AG09319 (cell line): Measurements from ENCODE around the gene ASB7.

Experiments
- DNase-seq: peaks from one replicate; pipeline ENCODE4 v3.0.0-alpha.2; 2010; ENCODE audit warnings: low read depth; ENCODE audit errors: extremely low read depth
- CTCF ChIP-seq: IDR thresholded peaks from 2 replicates; pipeline ENCODE4 v1.5.1; 2011; ENCODE audit warnings: low read depth, mild to moderate bottlenecking, inconsistent platforms, low read length, moderate library complexity

The ASB7 gene

DNA sequence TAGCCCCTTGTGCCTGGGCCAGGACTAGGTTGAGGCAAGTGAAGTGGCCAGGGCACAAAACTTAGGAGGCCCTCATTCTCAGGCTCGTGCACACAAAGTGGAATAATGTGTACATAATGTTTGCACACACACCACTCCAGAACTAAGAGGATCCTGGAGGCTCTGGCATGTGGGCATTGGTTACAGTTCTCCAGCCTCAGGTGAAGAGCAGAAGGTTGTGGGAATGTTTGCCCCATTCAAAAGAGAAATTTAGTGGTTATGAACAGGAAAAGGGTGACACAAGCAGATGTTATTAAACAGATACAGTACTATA lies 31.3 kb downstream of the ASB7 start:
- no peak for TF ChIP-seq CTCF
- no peak for DNase-seq

DNA sequence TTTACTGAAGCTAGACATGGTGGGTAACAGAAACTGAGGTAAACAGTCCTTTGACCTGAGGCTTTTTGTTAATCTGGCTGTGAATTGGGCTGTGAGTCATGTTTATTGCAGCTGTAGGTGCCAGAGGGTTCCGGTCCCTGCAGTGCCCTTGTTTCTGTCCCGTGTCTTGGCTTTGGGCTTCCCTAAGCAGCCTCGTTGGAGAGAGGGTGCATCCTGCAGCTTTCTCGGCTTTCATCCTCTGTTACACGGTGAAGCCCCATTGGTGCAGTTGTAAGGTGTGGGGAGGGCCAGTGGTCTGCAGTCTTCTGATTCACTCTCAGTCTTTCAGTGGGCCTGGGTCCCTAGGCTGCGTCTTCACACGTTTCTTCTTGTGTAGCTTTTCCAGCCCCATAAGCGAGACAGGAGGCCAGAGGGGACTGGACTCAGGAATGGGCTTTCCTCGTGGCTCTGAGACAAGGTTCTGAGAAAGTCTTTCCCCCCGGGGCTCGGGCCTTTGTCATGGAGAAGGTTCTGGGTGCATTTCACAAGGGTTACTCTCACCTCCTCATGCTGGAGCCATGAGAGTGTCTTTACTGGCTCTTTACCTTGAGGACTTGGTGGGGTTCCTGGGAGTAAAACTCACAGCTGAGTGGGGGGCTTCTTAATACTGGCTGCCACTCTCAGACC lies 33.1 kb downstream of the ASB7 start:
- TF ChIP-seq CTCF, result no peak
- DNase-seq, result no peak

- no peak for TF ChIP-seq CTCF
- no peak for DNase-seq
These were observed 35.9 kb downstream of the ASB7 start for GRCh38 chr15:100638177-100638730.

- no peak for TF ChIP-seq CTCF
- DNase-seq, result no peak
These were observed 40.0 kb downstream of the ASB7 start for GRCh38 chr15:100642213-100642949.

DNA sequence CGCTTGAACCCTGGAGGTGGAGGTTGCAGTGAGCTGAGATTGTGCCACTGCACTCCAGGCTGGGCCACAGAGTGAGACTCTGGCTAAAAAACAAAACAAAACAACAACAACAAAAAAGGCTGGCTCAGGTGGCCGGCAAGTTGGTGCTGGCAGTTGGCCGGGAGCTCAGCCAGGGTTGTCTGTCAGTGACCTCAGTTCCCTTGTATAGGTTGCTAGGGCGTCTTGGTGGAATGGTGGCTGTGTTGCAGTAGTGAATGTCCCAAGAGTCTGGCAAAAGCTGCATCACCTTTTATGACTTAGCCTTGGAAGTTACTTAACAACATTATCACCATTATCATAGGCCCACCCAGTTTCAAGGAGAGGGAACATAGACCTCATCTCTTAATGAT lies 40.6 kb downstream of the ASB7 start:
- no peak for TF ChIP-seq CTCF

GRCh38 chr15:100645671-100646070 lies 43.3 kb downstream of the ASB7 start:
- no peak for DNase-seq
- TF ChIP-seq CTCF, result no peak

More for the DNA sequence above, 40.6 kb downstream of the ASB7 start:
- DNase-seq, result no peak

DNA sequence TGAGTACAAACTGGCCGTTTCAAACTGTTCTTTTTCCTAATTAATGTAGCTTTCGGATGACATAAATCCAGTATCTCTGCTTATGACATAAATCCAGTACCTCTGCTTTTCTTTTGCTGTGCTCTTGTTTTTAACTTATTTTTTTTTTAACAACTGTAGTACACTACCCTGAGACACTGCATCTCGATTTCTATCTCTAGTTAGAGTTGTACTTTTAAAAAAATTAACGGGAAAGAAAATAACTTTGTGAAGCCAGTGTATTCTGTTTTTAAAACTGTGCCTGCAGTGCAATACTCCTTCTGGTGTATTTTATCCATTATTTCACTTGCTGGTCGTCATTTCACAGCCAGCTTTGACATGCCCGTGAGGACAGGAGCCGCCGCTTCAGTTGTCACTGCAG lies 46.6 kb downstream of the ASB7 start:
- DNase-seq, result no peak
- TF ChIP-seq CTCF, result no peak
